DMS153 treated with DMSO at 0.1 percent for 48 hours (cell line): ENCODE data around the gene CFAP57.

Experiments
- DNase-seq: peaks from one replicate; lab custom pipeline; 2025; ENCODE audit not compliant: unreplicated experiment; lab: John Stamatoyannopoulos, UW

CFAP57 gene

GRCh38 chr1:43253173-43253572 is 81.0 kb downstream of the CFAP57 start:
- DNase-seq = no peak

DNA sequence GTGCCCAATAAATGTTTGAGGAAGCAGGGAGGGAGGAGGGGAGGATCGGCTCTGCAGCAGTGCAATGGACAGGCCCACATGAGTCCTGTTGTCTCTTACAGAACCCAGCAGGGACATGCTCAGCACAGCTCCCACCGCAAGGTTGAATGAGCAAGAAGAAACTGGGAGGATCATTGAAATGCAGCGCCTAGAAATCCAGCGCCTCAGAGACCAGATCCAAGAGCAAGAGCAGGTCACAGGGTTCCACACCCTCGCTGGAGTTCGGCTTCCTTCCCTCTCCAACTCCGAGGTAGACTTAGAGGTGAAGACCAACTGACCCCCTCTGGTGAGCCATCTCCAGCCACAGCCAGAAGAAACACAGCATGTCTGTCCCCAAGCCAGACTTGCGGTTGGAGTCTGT is 81.7 kb downstream of the CFAP57 start:
- DNase-seq = no peak

DNA sequence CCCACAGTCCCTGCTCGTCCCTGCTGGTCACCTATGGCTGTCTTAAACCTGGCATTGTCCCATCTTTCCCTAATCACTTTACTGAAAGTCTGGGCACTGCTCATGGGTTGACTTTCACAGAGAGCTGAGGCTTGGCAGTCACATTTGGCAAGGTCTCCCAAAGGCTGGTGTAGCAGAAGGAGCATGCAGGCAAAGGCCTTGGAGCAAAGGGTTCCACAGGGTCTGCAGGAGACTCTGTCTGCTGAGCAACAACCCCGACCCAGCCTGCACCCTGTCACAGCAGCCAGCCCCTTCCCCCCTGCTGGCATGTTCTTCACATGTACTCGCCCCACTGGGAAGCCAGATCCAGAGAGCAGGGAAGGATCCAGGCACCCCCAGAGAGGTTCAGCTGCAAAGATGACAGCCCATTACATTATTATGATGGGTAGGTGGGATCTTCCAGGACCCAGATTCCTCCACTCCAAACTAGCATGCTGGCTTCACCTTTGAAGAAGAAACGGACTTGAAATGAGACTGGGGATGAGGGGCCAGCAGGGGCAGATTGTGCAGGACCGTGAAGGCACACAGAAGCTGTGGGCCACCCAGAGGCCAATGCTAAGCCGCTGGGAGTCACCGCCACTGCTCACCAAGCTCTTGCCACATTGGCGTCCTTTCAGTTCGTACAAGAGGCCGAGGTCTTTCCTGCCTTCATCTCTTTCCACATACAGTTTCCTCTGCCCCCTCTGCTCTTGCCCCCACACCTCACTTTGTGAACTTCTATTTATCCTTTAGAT is 83.5 kb downstream of the CFAP57 start:
- DNase-seq = no peak

- no peak for DNase-seq
These were observed 84.8 kb downstream of the CFAP57 start for GRCh38 chr1:43256675-43257570.

GRCh38 chr1:43258370-43258769 is 86.2 kb downstream of the CFAP57 start:
- no peak for DNase-seq

- DNase-seq = no peak
These were observed 93.3 kb downstream of the CFAP57 start for GRCh38 chr1:43265431-43265830.

DNA sequence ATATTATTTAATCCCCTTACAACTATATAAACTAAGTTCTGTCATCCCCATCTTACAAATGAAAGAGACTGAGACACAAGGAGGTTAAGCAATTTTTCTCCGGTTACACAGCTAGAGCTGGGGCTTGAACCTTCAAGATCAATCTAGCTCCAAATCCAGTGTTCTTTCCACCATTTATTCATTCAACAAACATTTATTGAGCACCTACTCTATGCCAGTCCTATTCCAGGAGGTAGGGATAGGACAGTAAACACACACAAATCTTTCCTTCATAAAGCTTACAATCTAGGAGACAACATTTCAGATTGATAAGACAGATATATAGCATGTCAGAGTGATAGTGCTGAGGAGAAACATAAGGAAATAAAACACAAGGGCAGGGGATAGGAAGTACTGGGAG is 94.8 kb downstream of the CFAP57 start:
- DNase-seq = no peak

DNA sequence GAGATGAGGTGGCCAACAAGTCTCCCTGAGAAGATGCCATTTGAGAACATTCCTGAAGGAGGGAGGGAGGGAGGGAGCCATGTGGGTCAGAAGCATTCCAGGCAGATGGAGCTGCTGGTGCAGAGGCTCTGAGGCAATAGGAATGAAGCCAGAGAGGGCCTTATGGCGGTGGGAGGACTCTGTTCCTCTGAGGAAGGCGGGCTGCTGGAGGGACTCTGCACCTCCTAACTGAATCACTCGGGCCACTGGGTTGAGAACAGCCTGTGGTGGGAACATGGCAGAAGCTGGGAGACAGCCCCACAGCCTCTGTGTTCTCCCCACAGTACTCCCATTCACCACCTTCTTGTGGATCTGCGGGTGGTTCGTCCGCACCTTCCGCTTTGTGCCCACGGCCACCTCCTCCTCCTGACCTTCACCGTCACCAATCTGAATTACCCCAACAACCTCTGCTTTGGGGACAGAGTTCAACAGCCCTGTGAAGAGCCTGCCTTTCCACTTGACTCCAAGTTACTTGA is 95.2 kb downstream of the CFAP57 start:
- DNase-seq = no peak

- DNase-seq = no peak
These were observed 95.8 kb downstream of the CFAP57 start for GRCh38 chr1:43267818-43268425.

GRCh38 chr1:43269627-43270375 is 97.7 kb downstream of the CFAP57 start, which contains the start of gene TMEM125:
TSS of gene TMEM125 (plus strand) at chr1:43269983. CDS start at chr1:43272723, 2,740 bp downstream.
- peak; percentile 29 for DNase-seq

GRCh38 chr1:43270421-43271095 is 98.4 kb downstream of the CFAP57 start:
- DNase-seq = peak; percentile 92

DNA sequence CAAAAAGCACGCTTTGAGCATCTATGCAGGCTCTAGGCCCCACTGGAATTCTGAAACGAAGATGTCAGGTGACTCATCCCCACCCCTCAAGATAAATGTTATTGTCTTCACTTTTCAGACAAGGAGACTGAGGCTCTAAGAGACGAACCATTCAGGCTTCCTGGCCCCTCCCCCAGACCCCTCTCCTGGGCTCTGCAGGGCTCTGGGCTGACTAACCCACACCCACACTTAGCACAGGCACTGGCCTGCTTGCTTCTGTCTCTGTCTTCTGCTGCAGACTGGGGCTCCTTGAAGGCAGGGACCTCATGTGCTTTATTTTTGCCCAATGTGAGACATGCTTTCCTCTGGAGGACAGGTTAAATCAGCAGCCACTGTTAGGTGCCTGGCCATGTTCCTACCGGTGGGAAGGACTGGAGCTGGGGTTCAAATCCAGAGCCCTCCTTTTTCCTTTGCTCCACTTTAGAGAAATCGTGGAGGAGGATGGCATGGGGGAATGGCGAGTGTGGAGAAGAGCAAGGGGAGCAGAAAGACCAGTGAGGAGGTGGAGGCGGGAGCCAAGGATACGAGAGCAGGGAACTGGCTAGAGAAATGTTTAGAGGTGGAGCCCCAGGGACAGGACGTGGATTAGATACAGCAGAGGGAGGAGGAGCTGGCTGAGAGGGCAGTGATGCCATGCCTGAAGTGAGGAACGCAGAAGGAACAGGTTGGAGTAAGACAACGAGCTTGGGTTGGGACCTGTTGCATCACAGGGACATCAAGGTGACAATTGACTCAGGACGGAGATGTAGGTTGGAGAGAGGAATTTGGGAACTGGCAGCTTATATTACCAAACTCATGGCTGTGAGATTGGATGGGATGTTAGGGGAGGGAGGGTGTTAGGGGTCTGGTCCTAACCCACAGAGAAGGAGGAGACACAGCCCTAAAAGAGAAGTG is 99.3 kb downstream of the CFAP57 start:
- DNase-seq = no peak

- DNase-seq = no peak
These were observed 100.0 kb downstream of the CFAP57 start for GRCh38 chr1:43272161-43272560.

DNA sequence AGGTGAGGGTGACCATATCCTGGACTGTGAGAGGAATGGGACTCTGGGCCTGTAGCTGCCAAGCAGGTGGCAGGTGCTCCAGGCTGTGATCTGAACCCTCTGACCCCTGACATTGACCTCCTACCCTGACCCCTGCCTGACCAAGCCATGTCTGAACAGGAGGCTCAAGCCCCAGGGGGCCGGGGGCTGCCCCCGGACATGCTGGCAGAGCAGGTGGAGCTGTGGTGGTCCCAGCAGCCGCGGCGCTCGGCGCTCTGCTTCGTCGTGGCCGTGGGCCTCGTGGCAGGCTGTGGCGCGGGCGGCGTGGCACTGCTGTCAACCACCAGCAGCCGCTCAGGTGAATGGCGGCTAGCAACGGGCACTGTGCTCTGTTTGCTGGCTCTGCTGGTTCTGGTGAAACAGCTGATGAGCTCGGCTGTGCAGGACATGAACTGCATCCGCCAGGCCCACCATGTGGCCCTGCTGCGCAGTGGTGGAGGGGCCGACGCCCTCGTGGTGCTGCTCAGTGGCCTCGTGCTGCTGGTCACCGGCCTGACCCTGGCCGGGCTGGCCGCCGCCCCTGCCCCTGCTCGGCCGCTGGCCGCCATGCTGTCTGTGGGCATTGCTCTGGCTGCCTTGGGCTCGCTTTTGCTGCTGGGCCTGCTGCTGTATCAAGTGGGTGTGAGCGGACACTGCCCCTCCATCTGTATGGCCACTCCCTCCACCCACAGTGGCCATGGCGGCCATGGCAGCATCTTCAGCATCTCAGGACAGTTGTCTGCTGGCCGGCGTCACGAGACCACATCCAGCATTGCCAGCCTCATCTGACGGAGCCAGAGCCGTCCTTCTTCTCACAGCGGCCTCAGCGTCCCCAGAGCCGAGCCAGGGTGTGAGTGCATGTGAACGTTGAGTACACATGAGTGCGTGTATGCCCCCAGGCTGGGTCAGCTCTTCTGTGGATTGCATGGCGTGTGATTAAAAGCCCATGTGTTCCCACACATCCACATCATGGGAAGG is 100.7 kb downstream of the CFAP57 start:
- DNase-seq = no peak

GRCh38 chr1:43273708-43274107 is 101.6 kb downstream of the CFAP57 start:
- no peak for DNase-seq

DNA sequence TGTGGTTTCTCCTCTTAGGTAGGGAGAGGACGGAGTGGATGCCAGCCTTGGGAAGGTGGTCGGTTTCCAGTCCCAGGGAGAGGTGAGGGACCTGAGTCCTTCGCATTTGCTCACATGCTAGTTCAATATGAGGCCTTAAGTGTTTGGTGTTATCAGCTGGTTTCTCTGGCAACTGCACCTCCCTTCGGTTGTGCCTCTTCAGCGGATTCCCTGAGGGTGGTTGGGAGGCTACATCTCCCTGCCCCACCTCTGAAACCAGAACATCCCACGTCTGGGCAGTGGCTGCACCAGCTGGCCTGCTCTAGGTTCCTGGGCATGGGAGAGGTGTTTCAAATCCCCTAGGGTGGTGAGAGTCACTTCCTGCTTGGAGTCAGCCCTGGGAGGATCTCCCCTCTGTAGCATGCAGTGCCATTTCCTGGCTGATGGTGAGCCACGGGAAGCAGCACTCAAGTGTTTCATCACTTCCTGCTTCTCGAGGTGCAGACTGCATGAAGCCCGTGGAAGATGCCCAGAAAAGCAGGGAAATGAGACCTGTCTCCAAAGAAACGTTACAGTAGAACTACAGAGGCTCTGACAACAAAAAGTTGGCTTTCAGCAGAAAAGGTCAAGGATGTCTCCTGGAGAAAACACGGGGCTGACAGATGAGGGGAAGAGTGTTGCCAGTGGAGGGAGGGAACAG is 102.1 kb downstream of the CFAP57 start:
- DNase-seq = peak; percentile 90

- DNase-seq = no peak
These were observed 102.7 kb downstream of the CFAP57 start for GRCh38 chr1:43274804-43275180.
